GM21825 (cell line): Measurements from ENCODE around the gene PHKG2.

Experiments
- ATAC-seq: cut with Tn5 transposase; IDR thresholded peaks from one replicate; pipeline ENCODE4 v1.9.1; 2021; ENCODE audit warnings: mild to moderate bottlenecking, moderate library complexity; ENCODE audit not compliant: unreplicated experiment

Gene PHKG2

DNA sequence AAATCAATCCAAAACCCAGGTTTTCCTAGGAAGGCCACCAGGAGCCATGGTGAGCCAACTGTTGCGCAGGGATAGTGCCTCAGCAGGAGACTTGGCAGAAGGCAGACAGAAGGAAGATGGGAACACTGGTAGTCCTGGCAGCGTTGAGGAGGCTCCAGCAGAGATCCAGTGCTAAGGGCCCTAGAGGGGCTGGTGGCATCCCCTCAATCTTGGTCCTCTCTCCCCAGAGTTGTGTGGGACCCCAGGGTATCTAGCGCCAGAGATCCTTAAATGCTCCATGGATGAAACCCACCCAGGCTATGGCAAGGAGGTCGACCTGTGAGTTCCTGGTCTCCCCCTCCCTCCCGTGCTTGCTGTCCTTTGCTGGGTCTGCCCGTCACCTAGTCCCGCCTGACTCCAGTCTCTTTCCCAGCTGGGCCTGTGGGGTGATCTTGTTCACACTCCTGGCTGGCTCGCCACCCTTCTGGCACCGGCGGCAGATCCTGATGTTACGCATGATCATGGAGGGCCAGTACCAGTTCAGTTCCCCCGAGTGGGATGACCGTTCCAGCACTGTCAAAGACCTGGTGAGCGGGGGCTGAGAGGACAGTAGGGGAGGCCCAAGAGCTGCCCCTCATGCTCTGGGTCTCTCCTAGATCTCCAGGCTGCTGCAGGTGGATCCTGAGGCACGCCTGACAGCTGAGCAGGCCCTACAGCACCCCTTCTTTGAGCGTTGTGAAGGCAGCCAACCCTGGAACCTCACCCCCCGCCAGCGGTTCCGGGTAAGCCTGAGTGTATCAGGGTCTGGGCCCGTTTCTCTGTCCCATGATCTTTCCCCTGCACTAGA, 7.9 kb downstream of the PHKG2 start:
- ATAC-seq: no peak

DNA sequence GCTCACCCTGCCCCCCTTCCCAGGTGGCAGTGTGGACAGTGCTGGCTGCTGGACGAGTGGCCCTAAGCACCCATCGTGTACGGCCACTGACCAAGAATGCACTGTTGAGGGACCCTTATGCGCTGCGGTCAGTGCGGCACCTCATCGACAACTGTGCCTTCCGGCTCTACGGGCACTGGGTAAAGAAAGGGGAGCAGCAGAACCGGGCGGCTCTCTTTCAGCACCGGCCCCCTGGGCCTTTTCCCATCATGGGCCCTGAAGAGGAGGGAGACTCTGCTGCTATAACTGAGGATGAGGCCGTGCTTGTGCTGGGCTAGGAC, 8.5 kb downstream of the PHKG2 start:
- no peak for ATAC-seq

DNA sequence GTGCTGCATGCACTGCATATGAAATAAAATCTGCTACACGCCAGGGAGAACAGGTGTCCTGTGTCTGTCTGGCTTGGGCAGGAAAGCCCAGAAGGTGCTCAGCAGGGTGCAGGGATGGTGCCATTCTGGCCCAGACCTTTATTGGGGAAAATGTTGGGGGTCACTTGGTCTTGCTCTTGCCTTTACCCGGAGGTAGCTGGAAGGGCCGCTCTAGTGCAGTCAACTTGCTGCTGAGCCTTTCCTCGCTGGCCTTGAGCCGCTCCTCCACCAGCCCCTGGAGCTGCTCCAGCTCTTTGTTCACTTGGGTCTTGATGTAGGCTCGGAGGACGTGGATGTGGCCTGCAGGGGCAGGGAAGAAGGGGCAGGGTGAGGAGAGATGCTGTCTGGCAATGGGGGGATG, 9.1 kb downstream of the PHKG2 start:
- ATAC-seq: no peak

DNA sequence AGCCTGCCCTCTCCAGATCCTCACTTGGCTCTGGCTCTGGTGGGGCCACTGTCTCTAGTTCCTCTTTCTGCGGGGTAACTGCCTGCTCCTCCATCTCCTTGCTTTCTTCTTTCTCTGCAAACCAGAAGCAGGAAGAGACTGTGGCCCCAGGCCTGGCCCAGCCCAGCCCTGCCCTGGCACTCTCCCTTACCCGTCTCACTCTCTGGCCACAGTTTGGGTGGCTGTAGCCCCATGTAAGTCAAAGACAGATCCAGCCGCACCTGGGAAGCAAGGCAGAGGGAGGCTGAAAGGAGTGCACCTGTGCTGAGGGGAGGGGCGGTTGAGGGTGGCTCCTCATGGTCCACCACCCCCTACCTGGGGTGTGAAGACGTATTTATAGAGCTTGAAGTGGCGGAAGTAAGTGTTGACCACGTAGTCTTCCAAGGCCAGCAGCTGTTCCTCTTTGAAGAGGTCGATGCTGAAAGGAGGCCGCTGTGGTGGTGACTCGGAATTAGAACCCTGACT, 10.8 kb downstream of the PHKG2 start:
- no peak for ATAC-seq

DNA sequence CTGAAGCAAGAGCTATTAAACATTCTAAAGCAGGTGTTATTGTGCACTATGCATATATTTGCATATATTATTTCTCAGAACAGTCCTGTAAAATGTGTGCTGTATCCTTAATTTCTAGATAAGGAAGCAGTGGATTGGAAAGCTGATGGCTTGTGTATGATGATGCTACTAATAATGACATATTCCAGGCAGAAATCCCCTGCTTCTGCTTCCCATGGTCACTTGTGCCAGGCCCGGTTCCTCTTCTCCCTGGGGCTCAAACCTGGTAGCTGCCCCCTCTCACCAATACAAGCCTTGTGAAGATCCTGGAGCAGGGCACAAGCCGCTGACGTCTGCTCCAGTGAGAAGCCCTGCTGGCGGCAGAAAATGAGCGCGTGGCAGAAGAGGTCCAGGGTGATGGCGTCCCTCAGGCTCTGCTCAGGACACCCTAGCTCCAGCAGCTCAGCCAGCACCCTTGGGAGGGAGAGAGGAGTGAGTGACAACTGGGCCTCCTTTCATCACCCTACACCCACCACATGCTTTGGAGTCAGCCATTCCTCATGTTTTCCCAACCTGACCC, 11.9 kb downstream of the PHKG2 start:
- ATAC-seq: no peak

DNA sequence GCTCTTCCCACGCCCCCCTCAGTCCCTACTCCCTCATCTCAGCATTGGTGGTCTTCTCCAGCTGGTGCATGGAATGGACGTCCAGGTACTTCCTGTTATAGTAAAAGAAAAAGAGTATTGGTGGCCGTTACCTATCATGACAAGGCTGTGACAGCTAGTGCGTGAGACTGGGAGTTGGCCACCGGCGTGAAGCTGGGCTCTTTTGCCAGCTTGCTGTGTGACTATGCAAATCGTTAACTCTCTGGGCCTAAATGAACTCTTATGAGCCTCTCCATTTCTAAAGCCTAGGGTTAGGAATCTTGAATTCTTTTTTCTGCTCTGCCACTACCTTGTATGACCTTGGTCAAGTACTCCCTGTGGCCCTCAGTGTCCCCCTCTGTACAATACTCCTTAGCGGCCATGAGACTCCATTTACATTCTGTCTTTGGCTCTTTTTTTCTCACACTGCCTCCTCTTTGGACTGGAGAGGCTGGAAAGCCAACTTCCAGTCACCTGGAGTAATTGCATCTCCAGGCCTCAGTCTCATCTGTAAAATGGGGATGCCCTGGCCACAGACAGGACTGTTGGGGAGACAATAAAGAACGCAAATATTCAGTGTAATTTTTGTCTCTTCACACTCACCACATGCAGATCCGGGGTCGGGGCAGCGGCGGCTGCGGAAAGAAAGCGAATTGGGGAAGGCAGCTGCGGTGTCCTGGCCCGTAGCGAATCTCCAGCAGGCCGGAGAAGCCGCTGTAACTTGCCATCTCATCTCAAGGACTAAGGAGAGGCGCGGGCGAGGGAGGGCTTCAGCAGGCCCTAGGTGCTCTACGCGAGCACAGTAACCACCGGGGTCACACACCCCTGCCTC, 12.6 kb downstream of the PHKG2 start:
- no peak for ATAC-seq

DNA sequence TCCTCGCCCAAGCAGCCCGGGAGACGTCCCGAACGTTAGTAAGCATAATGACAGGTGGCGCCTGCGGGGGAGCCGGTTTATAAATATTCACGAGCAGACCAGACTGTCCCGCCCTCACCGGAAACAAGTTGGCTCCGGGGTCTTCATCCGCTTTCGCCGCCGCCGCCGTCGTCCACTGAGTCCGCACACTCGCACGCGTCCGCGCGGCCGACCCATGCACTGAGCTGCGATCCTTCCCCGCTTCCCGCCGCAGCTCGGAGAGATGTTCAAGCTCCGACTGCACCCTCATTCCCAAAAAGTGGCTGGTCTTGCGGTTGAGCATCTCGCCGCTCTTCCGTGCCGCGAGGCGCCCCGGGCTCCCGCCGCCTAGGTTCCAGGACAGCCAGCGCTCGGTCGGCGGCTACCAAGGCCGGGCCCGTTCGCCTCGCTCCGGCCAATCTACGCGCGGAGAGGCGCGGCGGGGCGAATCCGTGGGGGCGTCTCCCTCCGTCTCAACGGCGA, 13.3 kb downstream of the PHKG2 start:
- ATAC-seq: peak; percentile 25

DNA sequence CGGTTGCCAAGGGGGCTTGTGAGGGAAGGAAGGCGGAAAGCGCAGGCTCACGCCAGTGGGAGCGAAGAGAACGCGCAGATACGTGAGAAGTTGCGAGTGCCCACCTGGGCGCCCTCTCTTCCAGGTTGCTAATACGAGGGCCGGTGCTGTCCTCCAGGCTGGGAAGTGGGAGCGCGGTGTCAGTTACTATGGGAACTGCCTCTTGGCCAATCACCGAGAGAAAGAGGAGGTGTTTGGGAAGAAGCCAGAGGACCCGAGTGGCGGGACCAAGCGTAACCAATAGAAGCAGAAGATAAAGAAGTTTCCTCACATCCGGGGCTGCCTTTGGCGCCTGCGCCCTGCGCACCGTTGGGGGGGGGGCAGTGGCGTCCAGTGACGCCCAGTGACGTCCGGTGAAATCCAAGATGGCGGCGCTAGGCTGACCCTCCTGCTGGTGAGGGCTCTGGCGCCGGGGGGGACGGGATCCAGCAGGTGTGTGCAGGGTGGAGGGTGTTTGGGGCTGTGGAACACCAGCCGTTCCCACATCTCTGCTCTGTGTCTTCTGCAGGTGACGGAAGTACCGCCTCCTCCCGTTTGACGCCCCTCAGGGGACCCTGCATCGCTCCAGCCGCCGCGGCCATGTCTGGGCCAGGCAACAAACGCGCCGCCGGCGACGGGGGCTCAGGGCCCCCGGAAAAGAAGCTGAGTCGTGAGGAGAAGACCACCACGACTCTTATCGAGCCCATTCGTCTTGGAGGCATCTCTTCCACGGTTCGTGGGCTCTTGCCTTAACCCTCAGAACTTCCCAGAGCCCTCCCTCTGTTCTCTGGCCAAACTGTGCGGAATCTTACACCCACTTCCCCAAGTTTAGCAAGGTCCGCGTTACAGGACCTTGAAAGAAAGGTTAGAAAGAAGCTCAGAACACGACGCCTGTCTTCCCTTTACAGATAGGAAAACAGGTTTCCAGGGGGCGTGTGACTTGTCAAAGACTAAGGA, 14.0 kb downstream of the PHKG2 start, which contains the start of the genes CFAP119 and RNF40:
Gene CFAP119, minus strand, starts transcription at position 135 of the 975 bp plus-strand sequence. CDS start 314 bp downstream, outside the sequence.
Gene RNF40, plus strand, starts transcription at position 395 of the 975 bp plus-strand sequence. Its CDS starts 224 bp downstream, at position 619.
- ATAC-seq: peak; percentile 58

DNA sequence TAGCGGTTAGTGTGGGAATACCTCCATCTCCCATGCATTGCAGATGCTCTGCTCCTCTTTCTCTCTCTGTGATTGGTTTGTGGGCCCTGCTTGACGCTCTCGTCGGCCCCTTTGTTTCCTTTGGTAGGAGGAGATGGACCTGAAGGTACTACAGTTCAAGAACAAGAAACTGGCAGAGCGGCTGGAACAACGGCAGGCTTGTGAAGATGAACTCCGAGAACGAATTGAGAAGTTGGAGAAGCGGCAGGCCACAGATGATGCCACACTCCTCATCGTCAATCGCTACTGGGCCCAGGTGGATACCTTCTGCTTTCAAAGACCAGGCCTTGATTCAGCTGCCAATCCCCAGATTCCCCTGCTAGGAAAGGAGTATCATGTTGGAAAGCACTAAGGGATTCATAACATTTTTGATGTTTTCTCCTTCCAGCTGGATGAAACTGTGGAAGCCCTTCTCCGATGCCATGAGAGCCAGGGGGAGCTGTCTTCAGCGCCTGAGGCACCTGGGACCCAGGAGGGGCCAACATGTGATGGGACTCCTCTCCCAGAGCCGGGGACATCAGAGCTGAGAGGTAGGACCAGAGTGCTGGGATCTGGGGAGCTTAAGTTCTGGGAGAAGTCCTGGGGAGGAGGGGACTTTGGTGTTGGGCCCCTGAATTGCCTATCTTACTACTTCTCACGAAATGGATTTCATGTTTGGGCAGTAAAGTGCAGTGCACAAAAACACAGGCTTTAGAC, 14.9 kb downstream of the PHKG2 start:
- ATAC-seq: no peak

DNA sequence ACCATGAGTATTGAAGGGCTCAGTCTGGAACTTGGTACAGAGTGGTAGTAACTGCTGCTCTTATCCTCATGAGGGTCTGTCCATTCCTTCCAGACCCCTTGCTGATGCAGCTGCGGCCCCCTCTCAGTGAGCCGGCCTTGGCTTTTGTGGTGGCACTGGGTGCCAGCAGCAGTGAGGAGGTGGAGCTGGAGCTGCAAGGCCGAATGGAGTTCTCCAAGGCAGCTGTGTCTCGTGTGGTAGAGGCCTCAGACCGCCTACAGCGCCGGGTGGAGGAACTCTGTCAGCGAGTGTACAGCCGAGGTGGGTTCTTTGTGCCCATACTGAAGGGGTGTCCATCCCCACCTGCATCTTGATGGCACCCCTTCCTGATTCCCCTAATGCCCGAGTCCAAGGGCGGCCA, 15.9 kb downstream of the PHKG2 start:
- ATAC-seq: no peak

DNA sequence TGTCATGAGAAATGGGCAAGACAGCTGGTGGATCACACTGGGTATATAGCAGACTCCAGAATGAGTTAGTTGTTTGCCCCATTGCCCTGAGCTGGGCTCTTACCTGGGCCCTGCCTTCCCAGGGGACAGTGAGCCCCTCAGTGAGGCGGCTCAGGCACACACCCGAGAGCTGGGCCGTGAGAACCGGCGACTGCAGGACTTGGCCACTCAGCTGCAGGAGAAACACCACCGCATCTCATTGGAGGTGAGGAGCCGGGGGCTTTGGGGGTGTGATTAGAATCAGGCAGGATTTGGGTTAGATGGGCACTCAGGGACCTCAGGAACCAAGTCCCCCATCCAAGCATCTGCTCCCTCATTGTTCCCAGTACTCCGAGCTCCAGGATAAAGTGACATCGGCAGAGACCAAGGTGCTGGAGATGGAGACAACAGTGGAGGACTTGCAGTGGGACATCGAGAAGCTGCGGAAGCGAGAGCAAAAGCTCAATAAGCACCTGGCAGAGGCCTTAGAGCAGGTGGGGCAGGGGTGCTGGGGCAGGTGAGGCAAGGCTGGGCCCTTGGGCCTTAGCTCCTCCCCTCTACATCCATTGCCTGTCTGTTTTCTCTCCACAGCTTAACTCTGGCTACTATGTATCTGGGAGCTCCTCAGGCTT, 16.7 kb downstream of the PHKG2 start:
- no peak for ATAC-seq

DNA sequence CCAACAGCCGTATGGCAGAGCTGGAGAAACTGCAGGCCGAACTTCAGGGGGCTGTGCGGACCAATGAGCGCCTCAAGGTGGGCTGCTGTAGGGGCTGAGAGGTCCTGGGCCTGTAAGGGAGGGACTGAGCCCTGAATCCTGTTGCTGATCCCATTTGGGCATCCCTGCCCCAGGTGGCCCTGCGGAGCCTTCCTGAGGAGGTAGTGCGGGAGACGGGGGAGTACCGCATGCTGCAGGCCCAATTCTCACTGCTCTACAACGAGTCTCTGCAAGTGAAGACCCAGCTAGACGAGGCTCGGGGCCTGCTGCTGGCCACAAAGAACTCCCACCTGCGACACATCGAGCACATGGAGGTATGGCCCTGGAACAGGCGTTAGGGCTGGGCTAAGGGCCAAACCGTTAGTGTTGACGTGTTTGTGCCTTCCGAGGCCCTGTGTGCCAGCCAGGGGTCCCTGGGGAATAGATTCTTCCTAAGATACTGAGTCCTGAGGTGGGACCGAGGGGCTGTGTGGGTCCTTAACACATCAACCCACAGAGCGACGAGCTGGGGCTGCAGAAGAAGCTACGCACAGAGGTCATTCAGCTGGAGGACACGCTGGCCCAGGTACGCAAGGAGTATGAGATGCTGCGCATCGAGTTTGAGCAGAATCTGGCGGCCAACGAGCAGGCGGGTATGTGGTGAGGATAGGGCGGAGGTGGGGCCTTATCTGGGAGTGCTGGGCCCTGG, 18.1 kb downstream of the PHKG2 start:
- ATAC-seq: no peak

DNA sequence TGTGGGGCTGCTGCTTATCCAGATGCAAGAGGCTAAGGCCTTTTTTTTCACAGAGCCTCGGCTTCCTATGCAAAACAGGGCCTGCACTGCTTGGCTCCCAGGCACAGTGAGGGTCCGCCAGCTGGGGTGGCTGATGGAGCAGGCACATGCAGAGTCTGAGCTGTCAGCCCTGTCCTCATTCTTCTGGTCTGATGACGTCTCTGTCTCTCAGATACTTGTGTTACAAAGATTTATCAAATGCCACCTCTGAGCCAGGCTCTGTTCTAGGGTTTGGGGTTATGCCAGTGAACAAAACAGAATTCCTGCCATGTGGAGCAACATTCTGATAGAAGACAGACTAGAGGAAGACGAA, 18.7 kb downstream of the PHKG2 start:
- ATAC-seq: no peak

DNA sequence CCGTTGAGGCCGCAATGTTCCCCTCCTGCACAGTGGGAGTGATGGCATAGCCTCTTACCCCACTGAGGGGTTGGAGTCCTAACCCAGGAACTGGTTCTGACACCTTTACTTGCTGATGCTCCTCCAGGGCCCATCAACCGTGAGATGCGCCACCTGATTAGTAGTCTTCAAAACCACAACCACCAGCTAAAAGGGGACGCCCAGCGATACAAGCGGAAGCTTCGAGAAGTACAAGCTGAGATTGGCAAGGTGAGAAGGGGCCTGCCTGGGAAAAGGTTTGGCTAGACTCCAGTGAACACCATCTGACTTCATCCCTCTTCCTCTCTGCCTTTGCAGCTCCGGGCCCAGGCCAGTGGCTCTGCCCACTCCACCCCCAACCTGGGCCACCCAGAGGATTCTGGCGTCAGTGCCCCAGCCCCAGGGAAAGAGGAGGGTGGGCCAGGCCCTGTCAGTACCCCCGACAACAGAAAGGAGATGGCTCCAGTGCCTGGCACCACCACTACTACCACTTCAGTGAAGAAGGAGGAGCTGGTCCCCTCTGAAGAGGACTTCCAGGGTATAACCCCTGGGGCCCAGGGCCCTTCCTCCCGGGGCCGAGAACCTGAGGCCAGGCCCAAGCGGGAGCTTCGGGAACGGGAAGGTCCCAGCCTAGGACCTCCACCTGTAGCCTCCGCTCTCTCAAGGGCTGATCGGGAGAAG, 19.7 kb downstream of the PHKG2 start:
- ATAC-seq: no peak

DNA sequence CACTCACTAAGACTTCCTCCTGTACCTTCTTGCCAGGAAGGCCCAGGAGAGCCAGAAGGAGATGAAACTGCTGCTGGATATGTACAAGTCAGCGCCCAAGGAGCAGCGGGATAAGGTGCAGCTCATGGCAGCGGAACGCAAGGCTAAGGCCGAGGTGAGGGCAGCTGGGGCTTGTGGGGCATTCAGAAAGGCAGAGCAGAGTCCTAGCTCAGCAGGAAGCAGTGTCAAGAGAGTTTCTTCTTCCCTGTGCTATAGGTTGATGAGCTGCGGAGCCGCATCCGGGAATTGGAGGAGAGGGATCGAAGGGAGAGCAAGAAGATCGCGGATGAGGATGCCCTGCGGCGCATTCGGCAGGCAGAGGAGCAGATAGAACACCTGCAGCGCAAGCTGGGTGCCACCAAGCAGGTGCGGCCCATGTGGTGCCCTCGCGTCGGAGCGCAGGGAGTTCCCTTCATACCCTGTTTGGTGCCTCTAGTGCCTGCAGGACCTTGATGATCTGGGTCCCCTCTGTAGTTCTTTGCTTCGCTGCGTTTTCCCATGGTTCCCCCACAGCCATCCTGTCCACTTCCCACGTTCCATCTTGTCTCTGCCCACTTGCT, 20.5 kb downstream of the PHKG2 start:
- no peak for ATAC-seq

DNA sequence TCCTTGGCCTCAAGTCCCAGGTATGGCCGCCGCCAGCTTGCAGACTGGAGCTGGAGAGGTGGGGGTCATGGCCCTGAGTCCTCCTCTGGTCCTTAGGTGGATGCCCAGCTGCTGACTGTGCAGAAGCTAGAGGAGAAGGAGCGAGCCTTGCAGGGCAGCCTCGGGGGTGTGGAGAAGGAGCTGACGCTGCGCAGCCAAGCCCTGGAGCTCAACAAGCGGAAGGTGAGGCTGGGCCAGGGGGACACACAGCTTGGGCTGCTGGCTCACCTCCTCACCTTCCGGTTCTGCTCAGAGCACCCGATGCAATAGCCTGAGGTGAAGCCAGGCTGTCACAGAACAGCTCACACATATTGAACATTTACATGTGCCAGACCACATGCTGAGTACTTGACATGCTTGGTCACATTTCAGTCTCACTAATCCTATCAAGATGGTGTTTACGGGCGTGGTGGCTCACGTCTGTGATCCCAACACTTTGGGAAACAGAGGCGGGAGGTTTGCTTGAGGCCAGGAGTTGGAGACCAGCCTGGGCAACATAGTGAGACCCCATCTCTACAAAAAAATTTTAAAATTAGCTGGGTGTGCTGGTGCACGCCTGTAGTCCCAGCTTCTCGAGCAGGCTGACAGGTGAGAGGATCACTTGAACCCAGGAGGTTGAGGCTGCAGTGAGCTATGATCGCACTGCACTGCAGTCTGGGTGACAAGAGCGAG, 21.3 kb downstream of the PHKG2 start:
- ATAC-seq: no peak

DNA sequence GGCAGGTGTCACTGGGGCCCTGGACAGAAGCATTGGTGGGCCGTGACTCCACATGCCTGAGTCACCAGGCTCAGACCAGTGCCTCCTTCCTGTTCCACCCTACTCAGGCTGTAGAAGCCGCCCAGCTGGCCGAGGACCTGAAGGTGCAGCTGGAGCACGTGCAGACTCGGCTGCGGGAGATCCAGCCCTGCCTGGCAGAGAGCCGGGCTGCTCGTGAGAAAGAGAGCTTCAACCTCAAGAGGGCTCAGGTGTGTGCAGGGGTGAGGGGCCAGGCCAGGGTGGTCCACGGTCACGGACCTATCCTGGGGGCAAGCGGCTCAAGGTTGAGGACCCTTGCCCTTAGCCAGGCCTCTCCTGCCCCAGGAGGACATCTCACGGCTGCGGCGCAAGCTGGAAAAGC, 23.5 kb downstream of the PHKG2 start:
- ATAC-seq: no peak
